OCI-LY7 (cell line): ENCODE results near the gene GALNT10.

Experiments used
- EZH2phosphoT487 ChIP-seq: fragments of 200-600 bp; sonication (generic); IDR thresholded peaks from 2 replicates; pipeline ENCODE4 v1.6.1; 2018; ENCODE audit warnings: low read depth, borderline replicate concordance, mild to moderate bottlenecking, mixed run types, antibody characterized with exemption, low read length, moderate library complexity, mixed read lengths
- TF ChIP-seq, protein P1 (sequence below): fragments of 200-600 bp; sonication (generic); conservative IDR thresholded peaks from 2 replicates; pipeline ENCODE4 v1.5.1; 2014; ENCODE audit warnings: mild to moderate bottlenecking, antibody characterized with exemption, low read length, moderate library complexity, mixed read lengths

DNA sequence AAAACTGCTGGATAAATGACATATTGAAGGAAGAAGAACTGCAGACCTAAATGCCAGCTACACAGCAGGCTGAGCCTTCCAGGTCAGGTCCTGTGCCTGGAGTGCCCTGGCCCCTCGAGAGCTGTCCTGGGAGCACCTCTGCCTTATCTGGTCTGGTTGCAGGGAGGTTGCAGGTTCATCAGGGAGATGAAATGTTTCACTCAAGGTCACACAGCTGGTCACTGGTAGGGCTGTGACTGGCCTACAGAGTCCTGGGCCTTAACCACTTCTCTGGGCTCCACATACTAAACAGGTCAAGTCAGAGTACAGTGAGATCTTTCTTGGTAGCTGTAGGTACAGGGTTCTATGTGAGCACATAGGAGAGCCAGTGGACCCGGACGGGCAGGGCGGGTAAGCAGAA is 16.7 kb downstream of the GALNT10 start:
- TF ChIP-seq, protein P1, sequence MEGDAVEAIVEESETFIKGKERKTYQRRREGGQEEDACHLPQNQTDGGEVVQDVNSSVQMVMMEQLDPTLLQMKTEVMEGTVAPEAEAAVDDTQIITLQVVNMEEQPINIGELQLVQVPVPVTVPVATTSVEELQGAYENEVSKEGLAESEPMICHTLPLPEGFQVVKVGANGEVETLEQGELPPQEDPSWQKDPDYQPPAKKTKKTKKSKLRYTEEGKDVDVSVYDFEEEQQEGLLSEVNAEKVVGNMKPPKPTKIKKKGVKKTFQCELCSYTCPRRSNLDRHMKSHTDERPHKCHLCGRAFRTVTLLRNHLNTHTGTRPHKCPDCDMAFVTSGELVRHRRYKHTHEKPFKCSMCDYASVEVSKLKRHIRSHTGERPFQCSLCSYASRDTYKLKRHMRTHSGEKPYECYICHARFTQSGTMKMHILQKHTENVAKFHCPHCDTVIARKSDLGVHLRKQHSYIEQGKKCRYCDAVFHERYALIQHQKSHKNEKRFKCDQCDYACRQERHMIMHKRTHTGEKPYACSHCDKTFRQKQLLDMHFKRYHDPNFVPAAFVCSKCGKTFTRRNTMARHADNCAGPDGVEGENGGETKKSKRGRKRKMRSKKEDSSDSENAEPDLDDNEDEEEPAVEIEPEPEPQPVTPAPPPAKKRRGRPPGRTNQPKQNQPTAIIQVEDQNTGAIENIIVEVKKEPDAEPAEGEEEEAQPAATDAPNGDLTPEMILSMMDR: no peak
- no peak for TF ChIP-seq EZH2phosphoT487
